HG03354 (cell line): ENCODE measurements around the gene ZNF71.

Source experiments
- ATAC-seq: cut with Tn5 transposase; IDR thresholded peaks from one replicate; pipeline ENCODE4 v1.9.1; 2021; ENCODE audit warnings: mild to moderate bottlenecking; ENCODE audit not compliant: unreplicated experiment, poor library complexity, severe bottlenecking

ZNF71 gene

DNA sequence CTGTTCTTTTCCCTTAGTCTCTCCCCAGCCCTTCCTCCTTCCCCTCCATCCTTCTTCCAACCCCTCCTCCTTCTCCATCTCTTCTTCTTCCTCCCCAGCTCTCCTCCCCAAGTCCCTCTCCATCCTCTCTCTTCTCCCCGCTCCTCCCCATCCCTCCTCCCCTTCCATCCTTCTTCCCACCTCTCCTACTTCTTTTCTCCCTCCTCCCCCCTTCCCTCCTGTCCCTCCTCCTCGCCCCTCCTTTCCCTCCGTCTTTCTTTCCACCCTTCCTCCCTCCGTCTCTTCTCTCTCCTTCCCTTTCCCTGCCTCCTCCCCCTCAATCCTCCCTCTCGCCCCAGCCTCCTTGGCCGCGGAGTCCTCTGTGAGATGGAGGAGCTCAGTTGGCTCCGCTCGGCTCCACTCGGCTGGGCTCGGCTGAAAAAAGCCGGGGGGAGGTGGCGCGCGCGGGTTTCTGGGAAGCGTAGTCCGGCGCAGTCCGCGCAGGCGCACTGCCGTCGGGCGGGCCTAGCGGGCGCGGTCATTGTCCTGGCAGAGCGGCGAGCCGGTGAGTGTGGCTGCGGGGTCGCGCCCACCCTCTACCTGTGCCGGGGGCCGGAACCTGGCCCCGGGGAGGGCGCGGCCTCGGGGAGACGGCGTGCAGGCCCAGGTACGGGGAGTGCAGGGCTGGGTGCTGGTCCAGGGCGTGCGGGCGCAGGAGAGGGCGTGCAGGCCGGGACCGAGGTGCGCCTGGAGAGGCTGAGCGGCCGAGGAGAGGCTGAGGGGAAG, at the start of gene ZNF71:
Gene ZNF71, plus strand, starts transcription at position 520 of the 765 bp plus-strand sequence. CDS start 6,257 bp downstream, outside the sequence.
- peak; percentile 96 for ATAC-seq

GRCh38 chr19:56547535-56547934, 47.6 kb upstream of the ZNF71 start:
- ATAC-seq = no peak

DNA sequence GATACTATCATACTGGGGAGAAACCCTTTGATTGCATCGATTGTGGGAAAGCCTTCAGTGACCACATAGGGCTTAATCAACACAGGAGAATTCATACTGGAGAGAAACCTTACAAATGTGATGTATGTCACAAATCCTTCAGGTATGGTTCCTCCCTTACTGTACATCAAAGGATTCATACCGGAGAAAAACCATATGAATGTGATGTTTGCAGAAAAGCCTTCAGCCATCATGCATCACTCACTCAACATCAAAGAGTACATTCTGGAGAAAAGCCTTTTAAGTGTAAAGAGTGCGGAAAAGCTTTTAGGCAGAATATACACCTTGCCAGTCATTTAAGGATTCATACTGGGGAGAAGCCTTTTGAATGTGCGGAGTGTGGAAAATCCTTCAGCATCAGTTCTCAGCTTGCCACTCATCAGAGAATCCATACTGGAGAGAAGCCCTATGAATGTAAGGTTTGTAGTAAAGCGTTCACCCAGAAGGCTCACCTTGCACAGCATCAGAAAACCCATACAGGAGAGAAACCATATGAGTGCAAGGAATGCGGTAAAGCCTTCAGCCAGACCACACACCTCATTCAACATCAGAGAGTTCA, 40.7 kb upstream of the ZNF71 start:
- ATAC-seq = no peak

- ATAC-seq = no peak
Observed at GRCh38 chr19:56562766-56563165, 32.3 kb upstream of the ZNF71 start.

DNA sequence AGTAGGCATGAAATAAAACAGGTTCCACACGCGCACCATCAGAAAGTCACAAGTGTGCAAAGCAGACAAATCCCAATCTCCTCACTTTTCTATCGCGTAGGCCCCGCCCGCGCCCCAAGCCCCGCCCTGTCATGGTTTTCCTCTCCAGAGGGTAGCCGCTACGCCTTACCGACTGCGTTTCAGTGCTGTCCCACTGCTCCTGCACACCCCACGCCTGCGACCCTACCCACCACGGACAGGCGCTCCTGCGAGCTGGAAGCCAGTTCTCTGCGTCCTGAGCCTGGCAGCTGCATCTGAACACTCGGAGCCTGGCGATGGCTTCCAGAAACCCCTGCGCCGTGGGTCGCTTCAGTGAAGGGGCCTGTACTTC, 28.2 kb upstream of the ZNF71 start:
- peak; percentile 48 for ATAC-seq

DNA sequence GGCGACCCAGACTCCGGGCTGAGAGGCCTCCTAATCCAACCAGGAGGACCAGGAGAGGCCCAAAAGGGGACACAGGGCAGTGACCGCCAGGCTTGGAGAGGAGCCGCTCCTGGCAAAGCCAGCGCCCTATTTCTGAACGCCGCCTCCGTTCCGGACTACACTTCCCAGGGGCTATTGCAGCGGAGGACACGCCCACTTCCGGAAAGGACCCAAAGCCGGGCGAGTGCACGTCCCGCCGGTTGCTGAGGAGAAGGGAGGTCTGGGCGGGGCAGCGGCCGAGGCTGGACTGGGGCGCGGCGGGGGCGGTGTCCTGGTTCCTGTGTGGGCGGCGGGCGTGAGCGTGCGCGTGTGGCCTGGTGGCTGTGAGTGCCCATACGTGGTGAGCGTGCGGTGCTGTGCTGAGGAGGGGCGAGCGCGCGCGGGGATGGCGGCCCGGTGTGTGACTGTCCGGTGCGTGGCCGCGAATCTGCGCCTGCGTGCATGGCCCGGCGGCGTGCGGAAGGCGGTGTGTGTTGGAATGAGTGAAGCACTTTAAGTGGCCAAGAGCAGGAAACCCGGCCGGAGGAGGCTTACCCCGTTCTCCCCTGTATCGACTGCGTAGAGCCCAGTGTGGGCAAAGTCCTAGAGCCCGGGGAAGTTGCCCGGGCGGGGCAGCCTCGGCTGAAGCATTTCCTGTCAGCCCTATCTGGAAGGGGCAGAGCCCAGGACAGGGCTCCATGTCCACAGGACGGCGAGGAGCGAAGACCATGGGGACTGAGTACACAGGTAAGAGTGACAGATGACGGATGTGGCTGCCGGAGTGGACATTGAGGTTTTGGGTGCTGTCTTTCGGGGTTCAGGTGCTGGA, 27.6 kb upstream of the ZNF71 start, which contains the start of gene ZNF470:
Gene ZNF470, plus strand, starts transcription at position 195 of the 847 bp plus-strand sequence. CDS start 2,844 bp downstream, outside the sequence.
- peak; percentile 98 for ATAC-seq

DNA sequence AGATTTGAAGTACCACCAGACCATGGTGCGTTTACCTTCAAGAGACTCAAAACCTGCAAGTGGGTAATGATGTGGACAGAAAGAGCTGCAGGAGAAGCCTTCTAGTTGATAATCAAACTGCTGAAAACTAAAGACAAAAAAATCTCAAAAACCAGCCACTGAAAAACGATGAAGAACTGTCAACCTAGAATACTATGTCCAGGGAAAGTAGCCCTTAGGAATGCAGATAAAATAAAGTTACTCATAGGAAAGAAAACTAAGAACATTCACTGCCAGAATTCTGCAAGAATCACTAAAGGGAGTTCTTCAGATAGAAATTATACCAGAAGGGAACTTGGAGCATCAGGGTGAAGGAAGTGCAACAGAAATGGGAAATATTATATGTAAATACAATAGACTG, 22.5 kb upstream of the ZNF71 start:
- ATAC-seq = no peak

- ATAC-seq = no peak
Observed at GRCh38 chr19:56573914-56574313, 21.2 kb upstream of the ZNF71 start.

GRCh38 chr19:56577719-56578602, 17.1 kb upstream of the ZNF71 start:
- ATAC-seq = no peak

GRCh38 chr19:56594446-56594782, 688 bp upstream of the ZNF71 start:
- ATAC-seq = no peak

- peak; percentile 35 for ATAC-seq
Observed at GRCh38 chr19:56595548-56595899, 422 bp downstream of the ZNF71 start.

DNA sequence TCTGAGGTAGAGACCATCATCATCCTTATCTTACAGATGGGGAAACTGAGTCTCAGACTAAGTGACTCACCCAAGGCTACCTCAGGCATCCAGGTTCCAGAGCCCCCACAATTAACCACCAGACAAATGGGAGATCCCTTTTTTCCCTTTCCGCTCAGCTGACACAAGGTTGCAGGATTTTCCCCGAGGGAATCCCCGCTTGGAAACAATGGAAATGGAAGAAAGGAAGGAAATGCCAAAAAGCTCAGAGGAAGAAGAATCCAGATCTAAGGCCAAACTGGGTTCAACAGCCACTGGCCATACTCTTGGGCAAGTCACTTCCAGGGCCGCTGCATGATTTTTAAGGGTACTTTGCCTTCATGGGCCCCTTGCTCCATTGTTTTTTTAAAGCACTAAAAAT, 1.6 kb downstream of the ZNF71 start:
- no peak for ATAC-seq

- ATAC-seq = no peak
Observed at GRCh38 chr19:56597696-56598095, 2.6 kb downstream of the ZNF71 start.

DNA sequence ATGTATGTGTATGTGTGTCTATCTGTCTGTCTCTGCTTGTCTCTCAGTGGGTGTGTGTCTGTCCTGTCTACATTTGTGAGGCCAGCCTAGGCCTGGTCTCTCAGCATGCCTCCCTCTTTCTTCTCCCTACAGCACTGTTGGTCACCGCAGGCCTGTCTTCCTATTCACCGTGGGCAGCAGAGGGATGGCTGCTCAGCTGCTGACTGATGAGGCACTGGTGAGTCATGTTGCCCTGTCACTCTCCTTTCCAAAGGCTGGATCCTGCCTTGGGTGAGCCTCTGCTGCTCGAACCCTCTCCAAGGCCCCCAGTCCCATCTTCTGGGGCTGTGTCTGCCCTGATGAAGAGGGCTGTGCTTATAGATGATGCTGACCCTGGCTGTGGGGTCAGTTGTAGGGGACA, 6.3 kb downstream of the ZNF71 start:
- ATAC-seq = no peak

DNA sequence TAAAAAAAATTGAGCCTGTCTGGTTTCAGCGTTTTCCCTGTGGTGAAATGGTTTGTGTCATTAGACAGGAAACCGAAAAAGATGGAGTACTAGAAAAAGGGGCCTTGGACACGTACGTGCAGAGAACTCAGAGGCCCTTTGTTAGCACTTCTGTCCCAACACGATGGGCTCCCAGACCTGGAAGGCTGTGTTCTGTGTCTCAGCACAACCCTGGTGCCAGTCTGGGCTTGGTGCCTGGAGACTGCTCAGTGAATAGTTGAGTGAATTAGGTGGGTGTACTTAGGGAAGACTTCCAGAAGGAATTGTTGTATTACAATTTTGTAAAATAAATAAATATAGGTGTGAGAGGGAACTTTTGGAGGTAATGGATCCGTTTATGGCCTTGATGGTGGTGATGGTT, 8.7 kb downstream of the ZNF71 start:
- no peak for ATAC-seq

GRCh38 chr19:56608274-56608964, 13.3 kb downstream of the ZNF71 start:
- ATAC-seq = no peak

GRCh38 chr19:56611288-56611687, 16.2 kb downstream of the ZNF71 start:
- ATAC-seq = no peak

DNA sequence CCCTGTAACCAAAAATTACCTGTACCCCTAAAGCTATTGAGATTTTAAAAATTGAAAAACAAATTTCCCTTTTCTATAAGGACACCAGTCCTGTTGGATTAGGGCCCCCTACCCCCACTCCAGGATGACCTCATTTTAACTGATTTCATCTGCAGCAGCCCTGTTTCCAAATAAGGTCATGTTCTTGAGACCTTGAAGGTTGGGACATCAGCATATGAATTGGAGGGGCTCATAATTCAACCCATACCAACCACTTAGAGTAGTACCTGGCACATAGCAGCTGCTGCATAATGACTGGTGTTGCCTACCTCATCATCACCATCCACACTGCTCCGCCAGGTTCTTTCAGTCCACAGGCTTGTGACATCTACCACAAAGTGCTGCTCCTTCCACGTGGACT, 17.6 kb downstream of the ZNF71 start:
- no peak for ATAC-seq

GRCh38 chr19:56613639-56614038, 18.5 kb downstream of the ZNF71 start:
- ATAC-seq = no peak
